ENCODE data around the gene DCP1A.
A peak's percentile ranks its signal among the peaks of the same experiment; 100 is the strongest.
"Not testable (repeated sequence)": the region's sequence is repeated elsewhere in the genome, so short reads cannot be mapped to it uniquely, and the experiment has no call there.

The DCP1A gene

DNA sequence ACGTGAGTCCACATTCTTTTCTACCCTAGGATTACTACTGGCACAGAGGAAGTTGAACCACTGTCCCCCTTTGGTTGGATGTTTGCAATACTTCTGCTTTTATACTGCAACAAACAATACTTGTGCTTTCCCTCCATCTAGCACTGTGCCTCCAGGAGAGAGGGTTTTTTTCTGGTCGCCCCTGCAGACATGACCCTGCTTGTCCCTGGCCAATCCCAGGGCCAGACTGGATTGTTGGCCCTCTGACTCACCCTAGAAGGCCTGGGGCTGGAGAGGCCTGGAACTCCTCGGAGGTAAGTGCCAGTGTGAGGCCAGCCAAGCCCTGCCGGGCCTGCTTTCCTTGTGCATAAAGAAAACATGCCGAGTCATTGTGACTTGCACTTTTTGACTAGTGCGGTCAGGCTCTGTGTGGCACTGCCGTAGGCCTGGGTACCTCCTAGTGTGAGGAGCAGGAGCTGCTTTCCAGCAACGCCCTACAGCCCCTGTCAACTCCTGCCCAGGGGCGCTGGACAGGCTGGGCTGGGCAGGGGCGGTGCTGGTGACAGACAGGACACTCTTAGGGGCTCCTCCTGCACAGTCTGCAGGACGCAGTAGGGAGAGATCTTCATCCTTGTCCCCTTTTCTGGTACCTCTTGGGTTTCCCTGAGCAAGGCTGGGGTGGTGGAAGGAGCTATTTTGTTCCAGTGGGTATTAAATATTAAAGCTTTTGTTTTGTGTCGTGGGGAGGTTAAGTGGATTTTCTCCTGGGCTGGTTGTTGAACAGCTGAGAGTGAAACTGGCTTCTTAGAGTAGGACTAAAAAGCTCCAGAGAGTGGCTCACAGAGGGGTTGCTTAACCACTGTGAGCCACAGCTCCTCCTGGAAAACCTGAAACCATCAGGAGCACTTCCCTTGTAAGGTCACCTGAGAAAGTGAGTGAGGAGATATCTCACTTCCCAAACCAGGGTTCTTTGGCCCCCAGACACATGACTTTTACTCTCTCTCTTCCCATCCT, 77.2 kb downstream of the DCP1A start:
- H3K79me2 ChIP-seq (ENCODE audit: control insufficient read depth, insufficient read depth, low read length, unreplicated experiment) = no peaks in the 10 kb centered on the region
- peak overlapping the region; percentile 99 for H3K27ac ChIP-seq (ENCODE audit: low read depth, low read length)
- H3K27me3 ChIP-seq (ENCODE audit: insufficient read depth, low read length) = no peaks in the 10 kb centered on the region
- H3K36me3 ChIP-seq (ENCODE audit: insufficient read depth, low read length) = no peaks in the 10 kb centered on the region
- peaks cover 21% of the 10 kb centered on the region for H3K4me1 ChIP-seq (ENCODE audit: control insufficient read depth, insufficient read depth, low read length, unreplicated experiment)
- peak overlapping the region; percentile 45 for H2AFZ ChIP-seq (ENCODE audit: low read length, unreplicated experiment)
- peak overlapping the region; percentile 41 for H3K4me3 ChIP-seq (ENCODE audit: low read depth, low read length)

GRCh38 chr3:53269193-53269592, 78.2 kb downstream of the DCP1A start:
- not testable (repeated sequence) for H3K36me3 ChIP-seq (ENCODE audit: insufficient read depth, low read length); H3K4me3 ChIP-seq (ENCODE audit: low read depth, low read length); H2AFZ ChIP-seq (ENCODE audit: low read length, unreplicated experiment); H3K79me2 ChIP-seq (ENCODE audit: control insufficient read depth, insufficient read depth, low read length, unreplicated experiment); H3K27me3 ChIP-seq (ENCODE audit: insufficient read depth, low read length)
- H3K27ac ChIP-seq (ENCODE audit: low read depth, low read length) = peak overlapping the region; percentile 99
- H3K4me1 ChIP-seq (ENCODE audit: control insufficient read depth, insufficient read depth, low read length, unreplicated experiment) = peaks cover 27% of the 10 kb centered on the region

DNA sequence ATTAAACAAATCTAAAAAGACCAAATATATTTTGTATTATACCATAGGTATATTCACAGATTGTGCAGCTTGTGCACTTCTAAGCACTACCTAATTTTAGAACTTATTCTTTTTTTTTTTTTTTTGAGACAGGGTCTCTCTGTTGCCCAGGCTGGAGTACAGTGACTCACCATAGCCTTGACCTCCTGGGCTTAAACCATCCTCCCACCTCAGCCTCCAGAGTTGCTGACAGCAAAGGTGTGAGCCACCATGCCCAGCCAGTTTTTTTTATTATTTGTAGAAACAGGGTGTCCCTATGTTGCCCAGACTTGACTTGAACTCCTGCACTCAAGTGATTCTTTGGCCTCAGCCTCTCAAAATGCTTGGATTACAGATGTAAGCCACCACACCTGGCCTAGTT, 79.6 kb downstream of the DCP1A start:
- no peak overlapping the region for H2AFZ ChIP-seq (ENCODE audit: low read length, unreplicated experiment)
- no peak overlapping the region for H3K27ac ChIP-seq (ENCODE audit: low read depth, low read length)

DNA sequence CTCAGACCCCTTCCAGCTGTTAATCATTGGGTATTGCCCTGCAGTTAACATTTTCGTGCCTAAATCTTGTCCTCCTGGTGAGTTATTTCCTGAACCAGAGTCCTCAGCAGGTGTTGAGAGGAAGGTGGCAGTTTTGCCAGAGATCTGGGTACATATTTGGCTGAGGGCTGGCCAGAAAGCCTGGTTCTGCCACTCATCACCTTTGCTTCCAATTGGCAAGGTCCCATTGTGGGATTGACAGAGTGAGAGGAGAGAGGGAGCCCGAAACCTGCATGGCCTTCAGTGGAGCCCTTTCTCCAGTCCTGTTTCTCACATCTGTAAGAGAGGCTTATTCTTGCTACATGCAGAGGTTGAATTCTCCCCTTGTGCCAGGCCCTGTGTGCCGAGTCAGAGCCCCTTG, 82.6 kb downstream of the DCP1A start:
- no peaks in the 10 kb centered on the region for H3K79me2 ChIP-seq (ENCODE audit: control insufficient read depth, insufficient read depth, low read length, unreplicated experiment)
- H3K4me1 ChIP-seq (ENCODE audit: control insufficient read depth, insufficient read depth, low read length, unreplicated experiment) = peaks cover 14% of the 10 kb centered on the region
- no peak overlapping the region for H3K4me3 ChIP-seq (ENCODE audit: low read depth, low read length)
- no peak overlapping the region for H3K27ac ChIP-seq (ENCODE audit: low read depth, low read length)
- no peaks in the 10 kb centered on the region for H3K27me3 ChIP-seq (ENCODE audit: insufficient read depth, low read length)
- H2AFZ ChIP-seq (ENCODE audit: low read length, unreplicated experiment) = no peak overlapping the region
- H3K36me3 ChIP-seq (ENCODE audit: insufficient read depth, low read length) = no peaks in the 10 kb centered on the region

More for the DNA sequence above, 79.6 kb downstream of the DCP1A start:
- Histone ChIP-seq H3K27me3 (ENCODE audit: insufficient read depth, low read length) (no peaks in the 10 kb centered on the region), H3K4me1 (ENCODE audit: control insufficient read depth, insufficient read depth, low read length, unreplicated experiment) (peaks cover 27% of the 10 kb centered on the region), H3K79me2 (ENCODE audit: control insufficient read depth, insufficient read depth, low read length, unreplicated experiment) (no peaks in the 10 kb centered on the region), H3K4me3 (ENCODE audit: low read depth, low read length) (no peak overlapping the region), H3K36me3 (ENCODE audit: insufficient read depth, low read length) (no peaks in the 10 kb centered on the region)

GRCh38 chr3:53263907-53264306, 83.4 kb downstream of the DCP1A start:
- Histone ChIP-seq H3K4me1 (ENCODE audit: control insufficient read depth, insufficient read depth, low read length, unreplicated experiment) (peaks cover 8% of the 10 kb centered on the region), H3K36me3 (ENCODE audit: insufficient read depth, low read length) (no peaks in the 10 kb centered on the region), H3K27me3 (ENCODE audit: insufficient read depth, low read length) (no peaks in the 10 kb centered on the region), H3K4me3 (ENCODE audit: low read depth, low read length) (no peak overlapping the region), H3K79me2 (ENCODE audit: control insufficient read depth, insufficient read depth, low read length, unreplicated experiment) (no peaks in the 10 kb centered on the region), H2AFZ (ENCODE audit: low read length, unreplicated experiment) (no peak overlapping the region), H3K27ac (ENCODE audit: low read depth, low read length) (no peak overlapping the region)

DNA sequence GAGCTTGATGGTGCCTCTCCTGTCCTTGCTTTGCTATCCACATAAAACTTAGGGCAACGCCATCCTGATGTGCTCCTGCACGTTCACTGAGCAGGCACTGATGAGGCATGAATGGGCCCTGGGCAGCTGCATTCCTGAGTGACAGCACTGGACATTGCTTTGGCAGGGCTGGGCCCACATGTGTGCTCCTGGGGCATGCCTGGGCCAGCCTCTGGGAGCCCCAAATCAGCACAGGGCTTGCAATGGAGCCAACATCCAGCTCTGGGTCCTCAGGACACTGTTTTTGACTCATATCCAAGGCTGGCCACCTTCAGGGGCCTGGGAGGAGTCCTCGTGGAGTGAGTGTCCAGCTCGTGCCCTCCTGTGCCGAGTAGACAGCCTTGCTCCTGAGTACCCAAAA, 85.6 kb downstream of the DCP1A start:
- no peaks in the 10 kb centered on the region for H3K79me2 ChIP-seq (ENCODE audit: control insufficient read depth, insufficient read depth, low read length, unreplicated experiment)
- no peaks in the 10 kb centered on the region for H3K27me3 ChIP-seq (ENCODE audit: insufficient read depth, low read length)
- peaks cover 5% of the 10 kb centered on the region for H3K4me1 ChIP-seq (ENCODE audit: control insufficient read depth, insufficient read depth, low read length, unreplicated experiment)
- H2AFZ ChIP-seq (ENCODE audit: low read length, unreplicated experiment) = peak overlapping the region; percentile 25
- H3K36me3 ChIP-seq (ENCODE audit: insufficient read depth, low read length) = no peaks in the 10 kb centered on the region
- H3K27ac ChIP-seq (ENCODE audit: low read depth, low read length) = no peak overlapping the region
- H3K4me3 ChIP-seq (ENCODE audit: low read depth, low read length) = no peak overlapping the region

- no peaks in the 10 kb centered on the region for H3K27me3 ChIP-seq (ENCODE audit: insufficient read depth, low read length)
- H3K27ac ChIP-seq (ENCODE audit: low read depth, low read length) = no peak overlapping the region
- no peak overlapping the region for H2AFZ ChIP-seq (ENCODE audit: low read length, unreplicated experiment)
- H3K36me3 ChIP-seq (ENCODE audit: insufficient read depth, low read length) = no peaks in the 10 kb centered on the region
- no peak overlapping the region for H3K4me3 ChIP-seq (ENCODE audit: low read depth, low read length)
- H3K4me1 ChIP-seq (ENCODE audit: control insufficient read depth, insufficient read depth, low read length, unreplicated experiment) = peaks cover 5% of the 10 kb centered on the region
- peaks cover 5% of the 10 kb centered on the region for H3K79me2 ChIP-seq (ENCODE audit: control insufficient read depth, insufficient read depth, low read length, unreplicated experiment)
Observed at GRCh38 chr3:53260286-53260785, 87.0 kb downstream of the DCP1A start.

DNA sequence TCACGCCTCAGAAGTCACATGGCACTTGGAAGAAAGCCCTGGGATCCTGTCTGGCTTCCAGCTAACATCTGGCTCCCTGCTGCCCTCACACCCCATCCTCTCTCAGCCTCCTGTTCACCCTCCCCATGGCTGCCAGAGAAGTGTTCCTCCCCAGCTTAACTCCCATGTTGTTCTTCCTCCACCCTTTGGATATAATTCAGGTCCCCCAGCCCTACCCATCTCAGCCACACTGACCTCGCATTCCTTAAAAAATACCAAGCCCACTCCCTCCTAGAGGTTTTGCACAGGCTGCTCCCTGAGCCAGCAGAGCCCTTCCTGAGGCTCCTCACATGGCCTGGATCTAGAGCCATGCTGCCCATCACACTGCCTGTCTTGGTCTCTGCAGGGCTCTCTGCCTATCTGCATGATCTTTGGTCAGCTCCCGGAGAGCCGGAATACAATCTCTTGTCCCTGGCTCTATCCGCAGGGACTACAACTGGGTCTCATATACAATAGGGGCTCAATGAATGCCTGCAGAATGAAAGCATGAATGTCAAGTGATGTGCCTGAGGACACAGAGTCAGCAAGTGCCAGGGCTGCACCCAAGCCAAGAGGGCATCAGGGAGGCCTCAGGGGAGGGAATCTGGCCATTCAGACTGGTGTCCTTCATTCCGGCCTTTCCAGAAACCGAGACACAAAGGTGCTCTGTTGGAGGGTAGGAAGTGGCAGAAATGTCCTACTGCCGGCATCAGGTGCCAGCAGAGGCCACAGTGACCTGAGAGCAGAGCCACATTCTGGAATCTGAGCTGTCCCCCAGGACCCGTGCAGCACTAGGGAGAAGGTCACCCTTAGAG, 87.7 kb downstream of the DCP1A start:
- Histone ChIP-seq H3K27ac (ENCODE audit: low read depth, low read length) (no peak overlapping the region), H3K36me3 (ENCODE audit: insufficient read depth, low read length) (no peaks in the 10 kb centered on the region), H3K4me3 (ENCODE audit: low read depth, low read length) (no peak overlapping the region), H3K79me2 (ENCODE audit: control insufficient read depth, insufficient read depth, low read length, unreplicated experiment) (peaks cover 12% of the 10 kb centered on the region), H3K4me1 (ENCODE audit: control insufficient read depth, insufficient read depth, low read length, unreplicated experiment) (no peaks in the 10 kb centered on the region), H2AFZ (ENCODE audit: low read length, unreplicated experiment) (no peak overlapping the region), H3K27me3 (ENCODE audit: insufficient read depth, low read length) (no peaks in the 10 kb centered on the region)

DNA sequence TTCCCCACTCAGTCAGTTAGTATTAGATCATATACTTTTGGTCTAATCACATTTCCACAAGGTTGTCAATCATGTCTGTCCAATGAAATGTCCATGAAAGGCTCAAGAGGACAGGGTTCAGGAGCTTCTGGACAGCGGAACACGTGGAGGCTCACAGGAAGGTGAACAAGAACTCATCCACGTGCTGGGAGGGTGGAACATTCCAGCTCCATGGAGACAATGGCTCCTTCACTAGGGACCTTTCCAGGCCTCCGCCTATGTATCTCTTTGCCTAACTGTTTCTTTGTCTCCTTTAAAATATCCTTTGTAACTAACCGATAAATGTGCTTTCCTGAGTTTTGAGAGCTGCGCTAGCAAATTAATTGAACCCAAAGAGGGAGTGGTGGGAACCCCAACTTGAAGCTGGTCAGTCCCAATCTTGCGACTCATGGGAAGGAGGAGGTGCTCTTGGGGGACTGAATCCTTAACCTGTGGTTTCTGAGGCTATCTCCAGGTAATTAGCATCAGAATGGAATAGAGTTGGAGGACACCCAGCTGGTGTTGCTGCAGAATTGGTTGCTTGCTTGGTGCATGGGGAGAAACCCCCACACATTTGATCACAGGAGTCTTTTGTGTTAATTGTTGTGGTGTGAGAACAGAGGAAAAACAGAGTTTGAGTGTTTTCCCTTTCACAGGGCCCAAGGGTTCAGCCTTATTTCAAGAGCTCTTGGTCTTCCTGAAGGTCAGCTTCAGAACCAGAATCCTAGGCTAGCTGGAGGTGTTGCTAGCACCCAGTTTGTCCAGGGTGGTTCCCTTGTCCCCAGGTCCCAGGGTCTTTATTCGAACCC, 88.5 kb downstream of the DCP1A start:
- H2AFZ ChIP-seq (ENCODE audit: low read length, unreplicated experiment) = no peak overlapping the region
- no peaks in the 10 kb centered on the region for H3K36me3 ChIP-seq (ENCODE audit: insufficient read depth, low read length)
- H3K4me3 ChIP-seq (ENCODE audit: low read depth, low read length) = no peak overlapping the region
- H3K79me2 ChIP-seq (ENCODE audit: control insufficient read depth, insufficient read depth, low read length, unreplicated experiment) = peaks cover 20% of the 10 kb centered on the region
- peaks cover 5% of the 10 kb centered on the region for H3K4me1 ChIP-seq (ENCODE audit: control insufficient read depth, insufficient read depth, low read length, unreplicated experiment)
- H3K27ac ChIP-seq (ENCODE audit: low read depth, low read length) = no peak overlapping the region
- no peaks in the 10 kb centered on the region for H3K27me3 ChIP-seq (ENCODE audit: insufficient read depth, low read length)

DNA sequence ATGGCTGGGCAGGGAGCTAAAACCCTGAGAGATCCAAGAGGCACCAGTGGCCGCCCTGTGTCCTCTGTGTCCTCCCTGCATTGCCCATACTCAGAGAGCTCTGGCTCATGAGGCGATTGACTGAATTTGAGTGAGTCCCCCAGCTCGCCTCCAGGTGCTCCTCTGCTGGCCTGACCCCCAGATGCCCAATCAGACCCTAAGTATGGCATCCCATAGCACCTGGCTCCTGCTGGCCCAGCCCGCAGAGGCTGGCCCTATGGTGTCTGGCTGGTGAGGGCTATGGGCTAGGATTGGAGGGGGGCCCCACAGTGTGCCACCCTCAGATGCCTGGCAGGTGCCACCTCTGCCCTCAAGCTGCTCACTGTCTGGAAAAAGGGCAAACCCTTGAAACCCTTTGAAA, 89.9 kb downstream of the DCP1A start:
- H3K27me3 ChIP-seq (ENCODE audit: insufficient read depth, low read length) = no peaks in the 10 kb centered on the region
- no peaks in the 10 kb centered on the region for H3K36me3 ChIP-seq (ENCODE audit: insufficient read depth, low read length)
- H3K27ac ChIP-seq (ENCODE audit: low read depth, low read length) = no peak overlapping the region
- no peak overlapping the region for H3K4me3 ChIP-seq (ENCODE audit: low read depth, low read length)
- H2AFZ ChIP-seq (ENCODE audit: low read length, unreplicated experiment) = no peak overlapping the region
- H3K79me2 ChIP-seq (ENCODE audit: control insufficient read depth, insufficient read depth, low read length, unreplicated experiment) = peaks cover 34% of the 10 kb centered on the region
- peaks cover 16% of the 10 kb centered on the region for H3K4me1 ChIP-seq (ENCODE audit: control insufficient read depth, insufficient read depth, low read length, unreplicated experiment)
